Stimulated activated CD4-positive, alpha-beta T cell treated with anti-CD3 and anti-CD28 coated beads, TNF-alpha, amount 100 ng/mL, for 24 hours (primary cell): ENCODE results near the gene XIST.
"Not testable (repeated sequence)": the region's sequence is repeated elsewhere in the genome, so short reads cannot be mapped to it uniquely, and the experiment has no call there.

Experiments
- DNase-seq, 3 experiments: peaks; one replicate each; pipeline ENCODE4 v3.0.0-alpha.2; 2020; ENCODE audit warnings: low read depth in 3 of 3

Gene XIST

GRCh38 chrX:73804109-73804508 lies 48.4 kb downstream of the XIST start:
- not testable (repeated sequence) for DNase-seq

- no peak for DNase-seq
Observed at GRCh38 chrX:73799888-73800287, 52.6 kb downstream of the XIST start.

GRCh38 chrX:73792511-73792910 lies 60.0 kb downstream of the XIST start:
- not testable (repeated sequence) for DNase-seq

- DNase-seq: no peak
Observed at GRCh38 chrX:73785493-73785892, 67.0 kb downstream of the XIST start.
